IMR-90 (cell line): ENCODE data around the gene OR6N2. TPM values are rescaled to one million over a fixed set of nuclear protein-coding genes. Genes with fewer than 3 reads are reported as not detected.

ENCODE experiments used
- ATAC-seq: fragments of 200-7000 bp; cut with Tn5 transposase; 2 replicates; pipeline ENCODE4 v1.9.1; 2020; ENCODE audit warnings: low read depth, mild to moderate bottlenecking, moderate library complexity
- BruUV-seq: library from RNA; stranded (reverse); fragments of 400-500 nt; replicated peaks from 2 replicates; lab custom pipeline; 2021; lab: Mats Ljungman, UMichigan
- CTCF ChIA-PET: fragments of 300-600 bp; formaldehyde crosslinking; extraction: SDS; loops from one replicate; lab custom pipeline; 2021; ENCODE audit warnings: antibody characterized with exemption; lab: Yijun Ruan, JAX
- POLR2A ChIA-PET: fragments of 300-600 bp; sonication (Branson Sonifier 250); formaldehyde crosslinking; loops from one replicate; lab custom pipeline; 2022; ENCODE audit warnings: antibody characterized with exemption; ENCODE audit not compliant: unreplicated experiment; lab: Charles Lee
- DNase-seq: peaks from one replicate; pipeline ENCODE4 v3.0.0; 2013
- H2AFZ ChIP-seq: replicated peaks from 2 replicates; pipeline ENCODE3; 2013; ENCODE audit warnings: low read length, mild to moderate bottlenecking; ENCODE audit not compliant: poor library complexity
- H2AK5ac ChIP-seq: 2 replicates; pipeline ENCODE4 v1.6.1; 2013; ENCODE audit warnings: low read depth, low read length, inconsistent platforms
- H2AK9ac ChIP-seq: replicated peaks from 2 replicates; pipeline ENCODE3; 2013; ENCODE audit warnings: mild to moderate bottlenecking, low read depth, low read length, moderate library complexity; ENCODE audit not compliant: poor library complexity
- H2BK120ac ChIP-seq: 2 replicates; pipeline ENCODE4 v1.6.1; 2013; ENCODE audit warnings: low read depth, low read length, inconsistent platforms
- H2BK15ac ChIP-seq: 3 replicates; pipeline ENCODE4 v1.6.1; 2013; ENCODE audit warnings: low read depth, low read length, inconsistent platforms
- H2BK20ac ChIP-seq: 2 replicates; pipeline ENCODE4 v1.6.1; 2013; ENCODE audit warnings: low read depth, mild to moderate bottlenecking, inconsistent platforms, low read length, moderate library complexity
- H2BK5ac ChIP-seq: 2 replicates; pipeline ENCODE4 v1.6.1; 2013; ENCODE audit warnings: mild to moderate bottlenecking, low read depth, low read length, inconsistent platforms; ENCODE audit not compliant: poor library complexity, severe bottlenecking
- H3K14ac ChIP-seq: replicated peaks from 2 replicates; pipeline ENCODE4 v1.6.1; 2013; ENCODE audit warnings: low read depth, low read length, inconsistent platforms
- H3K18ac ChIP-seq: 2 replicates; pipeline ENCODE4 v1.6.1; 2013; ENCODE audit warnings: low read depth, low read length, control low read depth
- H3K23ac ChIP-seq: 2 replicates; pipeline ENCODE4 v1.6.1; 2013; ENCODE audit warnings: low read depth, low read length, inconsistent platforms
- H3K27ac ChIP-seq: 2 replicates; pipeline ENCODE4 v1.5.1; 2013; ENCODE audit warnings: mild to moderate bottlenecking, control low read depth, low read length; ENCODE audit not compliant: insufficient read depth
- H3K27me3 ChIP-seq: 2 replicates; pipeline ENCODE4 v1.6.1; 2013; ENCODE audit warnings: low read length; ENCODE audit not compliant: control insufficient read depth, insufficient read depth
- H3K36me3 ChIP-seq: 2 replicates; pipeline ENCODE4 v1.6.1; 2013; ENCODE audit warnings: low read length, mixed read lengths; ENCODE audit not compliant: control insufficient read depth, insufficient read depth
- H3K4ac ChIP-seq: 2 replicates; pipeline ENCODE4 v1.6.1; 2013; ENCODE audit warnings: low read depth, low read length, inconsistent platforms
- H3K4me1 ChIP-seq: 2 replicates; pipeline ENCODE4 v1.6.1; 2013; ENCODE audit warnings: low read length, mixed read lengths; ENCODE audit not compliant: control insufficient read depth, insufficient read depth
- H3K4me2 ChIP-seq: 2 replicates; pipeline ENCODE4 v1.6.1; 2013; ENCODE audit warnings: low read depth, mild to moderate bottlenecking, control low read depth, low read length, moderate library complexity
- H3K4me3 ChIP-seq: 2 replicates; pipeline ENCODE4 v1.5.1; 2013; ENCODE audit warnings: low read depth, mild to moderate bottlenecking, control low read depth, low read length, moderate library complexity; ENCODE audit not compliant: insufficient read depth
- H3K56ac ChIP-seq: 2 replicates; pipeline ENCODE4 v1.6.1; 2013; ENCODE audit warnings: low read length, inconsistent platforms; ENCODE audit not compliant: insufficient read depth; ENCODE audit errors: extremely low read depth
- H3K79me1 ChIP-seq, 2 experiments: 2 replicates each; pipeline ENCODE4 v1.6.1; 2013; ENCODE audit warnings: low read length in 2 of 2, inconsistent platforms in 1 of 2, low read depth in 1 of 2
- H3K9ac ChIP-seq: 2 replicates; pipeline ENCODE4 v1.6.1; 2013; ENCODE audit warnings: low read depth, low read length, control low read depth
- H3K9me1 ChIP-seq: 2 replicates; pipeline ENCODE4 v1.6.1; 2013; ENCODE audit warnings: low read length, inconsistent platforms; ENCODE audit not compliant: insufficient read depth
- H3K9me3 ChIP-seq: 2 replicates; pipeline ENCODE4 v1.6.1; 2013; ENCODE audit warnings: low read length; ENCODE audit not compliant: control insufficient read depth, insufficient read depth
- H4K20me1 ChIP-seq: 2 replicates; pipeline ENCODE4 v1.6.1; 2013; ENCODE audit warnings: low read length, inconsistent platforms; ENCODE audit not compliant: insufficient read depth
- H4K5ac ChIP-seq: 2 replicates; pipeline ENCODE4 v1.6.1; 2013; ENCODE audit warnings: mild to moderate bottlenecking, low read depth, low read length, control low read depth
- H4K8ac ChIP-seq, 2 experiments: 2 replicates each; pipeline ENCODE4 v1.6.1; 2013; ENCODE audit warnings: low read depth in 2 of 2, low read length in 2 of 2, control low read depth in 1 of 2, inconsistent platforms in 1 of 2
- H4K91ac ChIP-seq: 2 replicates; pipeline ENCODE4 v1.6.1; 2013; ENCODE audit warnings: low read depth, low read length, inconsistent platforms; ENCODE audit not compliant: insufficient read depth
- CEBPB ChIP-seq: IDR thresholded peaks from 2 replicates; pipeline ENCODE4 v1.6.1; 2012; ENCODE audit warnings: low read depth, low read length, improper control_type of control experiment
- MAZ ChIP-seq: IDR thresholded peaks from 2 replicates; pipeline ENCODE4 v1.6.1; 2012; ENCODE audit warnings: low read depth, mild to moderate bottlenecking, low read length, improper control_type of control experiment, moderate library complexity, borderline replicate concordance
- WGBS, 2 experiments: methylation state at CpG; one replicate each; pipeline versions ENCODE4 v1.1.5 to v1.1.7; 2013; ENCODE audit warnings: missing lambda C conversion rate in 2 of 2; ENCODE audit not compliant: insufficient read length in 1 of 2; ENCODE audit errors: extremely low coverage in 2 of 2; 5-methylcytosine and 5-hydroxymethylcytosine counted together
- dilution Hi-C: fragments of 300-500 bp; cut with HindIII; formaldehyde crosslinking; loops from one replicate; pipeline ENCODE4 v1.14.3; 2018; ENCODE audit warnings: low sequenced_read_pairs; ENCODE audit not compliant: unreplicated experiment
- in situ Hi-C: fragments of 300-500 bp; cut with MboI; formaldehyde crosslinking; loops from 3 replicates; pipeline ENCODE4 v1.14.3; 2019; ENCODE audit warnings: low sequenced_read_pairs, inconsistent platforms, mixed read lengths
- intact Hi-C: fragments of 100-400 bp; cut with micrococcal nuclease; formaldehyde crosslinking; loops from 2 replicates; pipeline ENCODE4 v1.10.0; 2022
- polyA plus RNA-seq, 3 experiments: library from polyadenylated mRNA; depleted of rRNA; stranded (reverse); fragments of >200 nt; gene quantifications; 2 replicates each; pipeline ENCODE4 v1.2.3, GENCODE V29; 2012; ENCODE audit warnings: low replicate concordance in 1 of 3
- total RNA-seq: library from RNA; depleted of rRNA; stranded (reverse); fragments of >200 nt; gene quantifications from 2 replicates; pipeline ENCODE4 v1.2.3, GENCODE V29; 2012

Gene OR6N2
- total and polyA plus RNA-seq, 2 of the 4 experiments (the other 2 are of a cell fraction): not detected

GRCh38 chr1:158806916-158807536, 26.0 kb upstream of the OR6N2 start:
- Histone ChIP-seq H3K9ac (no peak overlapping the region), H2BK15ac (no peak overlapping the region), H3K36me3 (no peaks in the 10 kb centered on the region), H3K4me3 (no peak overlapping the region), H2AK9ac (no peak overlapping the region), H3K23ac (no peak overlapping the region), H4K8ac (no peak overlapping the region), H3K14ac (no peak overlapping the region), H4K20me1 (no peaks in the 10 kb centered on the region), H3K18ac (no peak overlapping the region), H3K56ac (no peak overlapping the region), H2AK5ac (no peak overlapping the region), H2BK5ac (no peak overlapping the region), H3K79me1 (no peaks in the 10 kb centered on the region), H2BK120ac (no peak overlapping the region), H3K4ac (no peak overlapping the region), H4K91ac (no peak overlapping the region), H3K4me1 (no peaks in the 10 kb centered on the region), H3K4me2 (no peak overlapping the region), H3K27ac (no peak overlapping the region), H3K27me3 (no peaks in the 10 kb centered on the region), H4K5ac (no peak overlapping the region), H3K9me3 (no peaks in the 10 kb centered on the region; the same call in 1 of the 2 replicates), H3K9me1 (no peaks in the 10 kb centered on the region; the same call in 1 of the 2 replicates), H2BK20ac (no peak overlapping the region), H2AFZ (no peak overlapping the region)
- ATAC-seq (no peak), DNase-seq (no peak)
- ChIA-PET POLR2A (no interaction called here), CTCF (no interaction called here)
- TF ChIP-seq MAZ (no peak), CEBPB (peak; percentile 38; the same call in 1 of the 2 replicates)
- intact Hi-C loops: no loop called here
- in situ Hi-C loops: no loop called here
- no TSS peak for BruUV-seq
- no CpG with 5 or more reads among the region's 6 CpGs for WGBS, 2 experiments
- dilution Hi-C loops: no loop called here
